NCI-H2196 treated with DMSO at 0.1 percent for 48 hours (cell line): Measurements from ENCODE around the gene SDK1.

Source experiments
- DNase-seq: peaks from one replicate; lab custom pipeline; 2025; ENCODE audit not compliant: unreplicated experiment; lab: John Stamatoyannopoulos, UW

The SDK1 gene

DNA sequence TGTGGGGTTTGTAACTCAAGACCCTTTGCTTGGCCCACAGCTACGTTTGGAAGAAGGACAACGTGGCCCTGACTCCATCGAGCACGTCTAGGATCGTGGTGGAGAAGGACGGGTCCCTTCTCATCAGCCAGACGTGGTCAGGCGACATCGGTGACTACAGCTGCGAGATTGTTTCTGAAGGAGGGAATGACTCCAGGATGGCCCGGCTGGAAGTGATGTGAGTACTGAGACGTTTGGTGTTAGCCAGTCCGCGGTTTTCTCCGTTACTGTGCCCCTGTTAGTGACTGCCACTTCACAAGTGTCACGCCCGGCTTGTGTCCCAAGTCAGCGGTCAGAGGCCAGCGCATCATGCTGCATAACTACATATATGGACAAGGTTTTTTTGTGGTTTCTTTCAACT lies 673.3 kb downstream of the SDK1 start:
- no peak for DNase-seq

DNA sequence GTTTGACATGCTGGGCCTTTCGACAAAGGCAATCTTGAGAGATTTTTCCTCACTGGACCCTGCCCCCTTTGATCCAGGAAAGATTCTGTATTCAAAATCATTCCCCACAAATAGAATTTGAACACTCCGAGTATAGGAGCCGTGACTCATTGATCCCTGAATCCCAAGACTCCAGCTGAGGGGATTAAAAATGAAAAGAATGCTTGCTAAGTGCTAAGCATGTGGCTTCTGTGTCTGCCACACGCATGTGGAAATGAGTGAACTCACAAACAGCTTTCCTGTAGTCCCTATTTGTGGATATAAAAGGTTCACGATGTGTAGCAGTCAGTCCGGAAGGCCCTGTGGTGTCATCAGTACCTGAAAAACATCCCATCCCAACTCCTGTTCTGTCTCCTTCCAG lies 674.3 kb downstream of the SDK1 start:
- DNase-seq = no peak

DNA sequence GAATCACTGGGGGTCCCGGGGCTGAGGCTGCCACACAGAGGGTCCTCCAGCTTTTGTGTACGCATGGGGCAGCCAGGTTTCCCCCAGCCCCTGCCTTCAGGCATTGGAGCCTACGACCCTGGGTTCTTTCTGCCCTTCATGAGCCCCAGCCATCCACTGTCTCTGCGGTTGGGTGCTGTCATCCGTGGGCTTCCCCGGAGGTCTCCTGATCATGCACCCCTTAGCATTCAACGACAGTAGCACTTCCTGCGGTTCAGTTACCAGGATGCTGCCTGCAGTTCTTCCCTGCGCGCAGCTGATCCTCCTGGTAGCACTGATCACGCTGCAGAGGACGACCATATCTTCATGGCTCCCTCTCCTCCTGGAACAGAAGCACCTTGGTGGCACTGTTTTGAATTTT lies 676.3 kb downstream of the SDK1 start:
- no peak for DNase-seq

DNA sequence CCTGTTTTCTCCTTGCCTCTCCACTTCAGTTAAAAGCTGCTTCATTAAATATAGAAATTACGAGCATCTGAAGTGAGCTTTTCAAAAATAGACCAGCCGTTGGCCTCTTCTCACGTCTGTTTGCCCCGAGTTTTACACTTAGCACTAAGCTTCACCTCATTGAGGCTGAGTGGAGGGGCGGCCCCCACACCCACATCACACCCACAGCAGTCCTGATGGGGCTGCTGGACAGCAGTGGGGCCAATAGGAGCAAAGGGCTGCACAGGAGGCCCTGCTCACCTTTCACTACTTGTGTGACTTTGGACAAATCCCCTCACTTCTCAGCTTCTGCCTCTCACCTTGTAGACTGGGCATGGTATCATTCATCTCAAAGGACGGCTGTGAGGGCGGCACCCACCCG lies 677.8 kb downstream of the SDK1 start:
- no peak for DNase-seq

DNA sequence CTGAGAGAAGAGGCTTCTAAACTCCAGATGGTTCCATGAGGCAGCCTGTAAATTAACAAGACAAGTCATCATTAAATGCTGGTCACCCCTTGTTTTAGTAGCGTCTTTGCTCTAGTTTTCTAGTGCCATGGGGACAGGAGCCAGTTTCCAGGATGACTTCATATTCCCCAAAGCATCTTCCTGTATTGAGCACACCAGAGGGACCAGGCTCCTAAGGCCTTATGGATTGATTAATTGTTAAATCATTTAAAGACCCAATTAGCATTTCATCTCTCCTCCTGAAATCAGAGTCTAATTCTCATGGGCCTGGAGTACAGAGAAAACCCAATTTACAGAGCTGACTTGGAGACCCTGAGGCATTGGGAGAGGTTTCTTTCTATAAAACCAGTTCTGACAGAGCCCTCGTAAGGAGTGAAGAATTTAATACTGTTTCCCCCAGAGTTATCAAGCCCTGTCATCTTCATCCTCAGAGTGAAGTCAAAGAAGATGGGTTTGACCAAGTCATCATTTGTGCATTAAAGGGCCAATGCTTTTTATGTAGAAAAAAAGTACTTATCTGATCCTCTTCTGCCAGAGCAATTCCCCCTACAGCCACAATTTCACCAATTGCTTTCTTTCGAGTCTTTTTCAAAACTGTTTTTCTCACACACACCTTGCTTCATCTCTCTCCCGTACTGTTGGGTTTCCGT lies 678.7 kb downstream of the SDK1 start:
- DNase-seq = no peak

DNA sequence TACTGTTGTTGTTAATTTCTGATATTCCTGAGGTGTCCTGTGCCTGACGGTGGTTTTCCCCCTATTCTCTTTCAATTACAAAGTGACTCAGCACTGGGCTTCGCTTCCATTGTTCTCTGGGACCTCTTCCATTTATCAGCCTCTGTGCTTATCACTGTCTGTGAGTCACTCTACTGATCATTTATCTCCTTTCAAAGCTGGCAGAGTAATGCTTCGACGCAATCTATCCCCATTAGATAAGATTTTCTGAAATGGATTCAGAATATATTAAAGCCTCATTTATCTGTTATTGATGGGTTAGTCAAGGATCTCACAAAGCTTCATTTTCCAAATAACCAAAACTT lies 679.2 kb downstream of the SDK1 start:
- no peak for DNase-seq

DNA sequence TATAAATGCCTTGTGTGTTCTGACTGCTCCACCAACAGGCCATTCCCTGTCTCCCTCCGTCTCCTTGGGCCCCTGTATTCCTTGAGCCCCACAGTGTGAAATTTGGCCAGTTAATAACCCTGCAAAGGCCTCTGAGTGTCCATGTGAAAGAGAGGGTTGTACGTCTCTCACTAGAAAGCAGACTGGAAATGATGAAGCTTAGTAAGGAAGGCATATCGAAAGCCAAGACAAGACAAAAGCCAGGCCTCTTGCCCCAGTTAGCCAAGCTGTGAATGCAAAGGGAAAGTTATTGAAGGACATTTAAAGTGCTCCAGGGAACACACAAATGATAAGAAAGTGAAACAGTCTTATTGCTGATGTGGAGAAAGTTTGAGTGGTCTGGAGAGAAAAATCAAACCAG lies 680.2 kb downstream of the SDK1 start:
- DNase-seq = no peak

DNA sequence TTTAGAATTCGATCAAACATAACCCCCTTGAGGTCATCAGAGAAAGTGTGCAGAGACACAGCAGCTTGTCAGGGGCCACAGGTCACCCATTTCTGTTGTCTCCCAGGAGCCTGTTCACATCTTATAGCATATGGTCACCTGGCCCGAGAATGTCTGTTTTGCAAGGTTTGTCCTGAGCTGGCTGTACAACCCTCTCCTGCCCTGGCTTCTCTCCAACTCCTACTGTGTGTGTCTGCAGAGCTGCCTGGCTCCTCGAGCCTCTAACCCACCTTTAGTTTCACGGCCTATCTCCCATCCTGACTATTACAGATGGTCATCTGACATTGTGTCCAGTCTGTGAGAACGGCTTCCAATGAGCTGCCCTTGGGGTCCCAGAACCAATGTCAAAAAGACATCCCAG lies 683.4 kb downstream of the SDK1 start:
- DNase-seq = no peak

DNA sequence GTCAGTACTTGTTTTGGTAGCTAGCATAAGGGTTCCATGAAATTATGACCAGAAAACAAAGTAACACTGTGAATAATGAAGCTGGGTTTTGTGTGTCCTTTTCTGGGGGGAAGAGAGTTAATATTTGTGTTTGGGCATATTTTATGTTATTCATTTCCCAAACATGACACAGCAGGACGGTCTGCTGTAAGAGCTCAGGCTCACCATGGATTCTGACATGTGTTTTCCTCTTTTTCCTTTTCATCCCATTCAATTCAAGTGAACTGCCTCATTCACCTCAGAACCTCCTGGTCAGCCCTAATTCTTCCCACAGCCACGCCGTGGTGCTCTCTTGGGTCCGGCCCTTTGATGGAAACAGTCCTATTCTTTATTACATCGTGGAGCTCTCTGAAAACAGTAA lies 685.9 kb downstream of the SDK1 start:
- DNase-seq = no peak

DNA sequence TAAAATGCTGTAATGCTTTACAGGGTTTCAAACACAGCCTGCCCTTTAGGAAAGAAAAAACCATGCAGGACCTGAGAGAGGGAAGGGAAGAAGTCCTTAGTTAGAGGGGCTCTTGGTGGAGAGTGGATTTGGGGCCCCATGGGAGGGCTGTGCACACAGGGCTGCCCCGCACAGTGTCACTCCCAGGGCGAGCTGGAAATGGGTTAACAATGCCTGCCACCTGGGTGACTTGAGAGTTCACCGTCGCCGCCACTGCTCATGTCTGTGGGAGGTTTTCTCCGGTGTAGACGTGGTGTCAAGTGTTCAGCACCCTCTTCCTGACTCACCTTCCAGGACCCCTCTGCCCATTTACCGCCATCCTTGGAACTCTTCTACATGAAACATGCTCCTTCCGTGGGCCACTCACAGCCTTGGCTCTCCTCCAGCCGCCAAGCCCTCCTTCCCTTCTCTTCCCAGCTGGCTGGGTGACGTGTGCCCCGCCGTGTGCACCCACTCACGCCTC lies 686.4 kb downstream of the SDK1 start:
- no peak for DNase-seq

DNA sequence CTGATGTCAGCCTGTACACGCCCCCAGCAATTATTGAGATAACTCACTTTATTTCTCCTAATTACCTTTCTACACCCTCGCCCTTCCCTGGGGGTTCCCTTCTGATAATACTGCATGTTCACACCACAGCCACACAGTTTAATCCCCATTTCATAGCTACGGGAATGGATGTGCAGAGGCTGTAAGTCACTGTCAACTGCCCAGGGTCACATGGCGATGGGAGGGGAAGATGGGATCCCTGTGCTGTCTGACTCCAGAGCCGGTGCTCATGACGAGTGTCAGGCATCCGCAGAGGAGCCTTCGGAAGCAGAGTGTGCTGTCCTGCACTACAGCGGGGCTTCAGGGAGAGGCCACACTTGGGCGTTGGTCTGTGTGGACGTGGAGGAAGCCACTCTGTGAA lies 688.7 kb downstream of the SDK1 start:
- no peak for DNase-seq

DNA sequence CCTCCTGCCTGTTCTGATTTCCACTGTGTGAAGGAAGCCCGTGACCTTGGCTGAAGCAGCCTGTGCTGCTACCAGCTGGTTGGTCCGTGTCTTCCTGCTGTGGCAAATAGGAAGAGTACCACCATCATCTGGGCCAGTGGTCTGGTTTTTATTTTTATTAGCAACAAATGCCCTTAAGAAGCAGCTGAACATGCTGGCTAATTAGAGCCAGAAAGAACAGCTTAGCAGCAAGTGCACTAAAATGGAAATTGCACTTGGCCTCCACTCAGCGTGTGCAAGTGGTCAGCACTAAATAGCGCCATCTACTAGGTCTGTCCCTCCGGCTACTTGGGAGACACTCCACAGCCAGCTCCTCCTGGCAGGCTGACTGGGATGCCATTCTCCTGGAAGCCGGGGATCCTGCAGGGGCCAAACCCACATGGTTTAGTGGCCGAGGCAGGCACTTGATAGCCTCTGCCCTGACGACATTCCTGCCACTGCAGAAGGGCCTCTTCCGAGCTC lies 690.7 kb downstream of the SDK1 start:
- no peak for DNase-seq

DNA sequence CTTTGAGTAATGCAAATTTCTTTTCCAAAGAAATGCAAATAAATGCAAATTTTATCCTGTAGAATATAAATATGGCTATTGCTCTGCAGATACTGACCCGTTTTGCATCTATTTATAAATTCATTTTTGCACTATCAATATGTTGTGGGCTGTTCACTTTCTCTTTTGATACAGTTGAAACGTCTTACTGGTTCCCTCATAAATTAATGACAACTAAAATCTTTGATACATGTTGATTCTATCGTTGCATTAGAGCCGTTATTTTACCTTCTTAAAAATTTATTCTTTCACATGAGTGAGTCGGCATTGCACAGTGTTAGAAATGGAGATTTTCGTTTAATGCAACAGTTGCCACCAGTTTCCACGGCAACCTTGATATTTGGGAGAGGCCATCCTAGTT lies 691.8 kb downstream of the SDK1 start:
- no peak for DNase-seq

DNA sequence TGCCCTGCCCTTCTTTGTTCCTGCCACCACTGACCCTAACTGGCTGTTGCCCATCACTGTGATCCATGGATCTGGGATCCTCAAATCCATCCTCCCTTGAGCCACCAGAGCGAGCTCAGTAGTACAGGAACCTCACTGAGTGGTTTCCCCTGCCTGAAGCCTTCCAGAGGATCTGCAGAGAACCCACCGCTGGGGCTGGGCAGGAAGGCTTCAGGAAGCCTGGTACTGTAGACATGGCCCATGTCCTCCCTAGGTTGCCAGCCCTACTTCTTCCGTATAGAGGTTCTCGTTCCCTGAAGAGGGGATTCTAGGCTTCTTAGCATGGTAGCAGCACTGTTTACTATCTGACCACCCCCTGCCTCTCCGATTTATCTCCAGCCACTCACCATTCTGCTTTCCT lies 693.7 kb downstream of the SDK1 start:
- DNase-seq = no peak

DNA sequence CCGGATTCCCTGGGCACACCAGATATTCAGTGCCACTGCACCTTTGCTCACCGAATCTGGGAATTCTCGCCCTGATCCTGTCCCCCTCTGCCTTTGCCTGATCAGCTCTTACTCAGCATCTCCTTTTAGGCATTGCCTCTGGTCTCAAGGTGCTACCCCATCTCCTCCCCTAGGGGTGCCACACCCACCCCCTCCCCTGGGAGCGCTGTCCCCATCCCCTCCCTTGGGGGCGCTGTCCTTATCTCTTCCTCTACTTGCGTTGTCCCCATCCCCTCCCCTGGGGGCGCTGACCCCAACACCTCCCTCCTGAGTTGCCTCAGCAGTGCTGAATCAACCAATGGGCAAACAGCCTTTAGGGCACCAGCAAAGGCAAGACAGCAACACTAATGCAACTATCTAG lies 694.1 kb downstream of the SDK1 start:
- DNase-seq = no peak

DNA sequence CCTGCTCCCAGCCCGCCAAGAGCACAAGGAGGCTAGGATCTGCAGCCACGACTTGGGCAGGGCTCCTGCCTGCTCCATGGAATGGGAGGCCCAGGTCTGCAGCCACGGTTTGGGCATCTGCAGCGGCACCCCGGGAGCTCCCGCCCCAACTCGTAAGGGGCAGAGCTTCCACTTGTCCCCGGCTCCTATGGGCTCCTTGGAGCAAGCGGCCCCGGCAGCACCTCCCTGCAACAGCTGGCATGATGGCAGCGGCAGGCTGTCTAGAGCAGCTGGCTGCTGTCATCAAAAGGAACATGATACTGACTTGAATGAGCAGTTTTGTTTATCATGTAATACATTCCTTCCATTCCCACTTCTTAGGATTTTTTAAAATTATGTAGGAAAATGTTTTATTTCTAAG lies 697.0 kb downstream of the SDK1 start:
- no peak for DNase-seq

DNA sequence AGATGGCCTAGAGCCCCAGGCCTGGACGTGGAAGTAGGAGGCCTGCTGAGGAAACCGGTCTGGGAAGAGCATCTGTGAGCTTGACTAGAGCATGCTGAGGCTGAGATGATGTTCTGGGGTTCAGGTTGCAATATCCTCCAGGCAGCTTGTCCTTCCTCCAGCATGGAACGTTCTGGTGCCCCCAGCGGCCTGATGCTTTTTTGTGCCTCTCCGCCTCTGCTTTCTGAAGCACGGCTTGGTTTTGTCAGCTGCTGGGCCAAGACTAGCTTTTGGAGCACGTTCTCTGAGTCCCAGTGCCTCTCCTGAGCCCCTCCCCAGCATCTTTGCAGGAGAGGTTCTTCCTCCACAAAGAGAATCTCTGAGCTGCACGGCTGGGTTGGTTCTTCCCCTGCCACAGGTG lies 699.1 kb downstream of the SDK1 start:
- no peak for DNase-seq

DNA sequence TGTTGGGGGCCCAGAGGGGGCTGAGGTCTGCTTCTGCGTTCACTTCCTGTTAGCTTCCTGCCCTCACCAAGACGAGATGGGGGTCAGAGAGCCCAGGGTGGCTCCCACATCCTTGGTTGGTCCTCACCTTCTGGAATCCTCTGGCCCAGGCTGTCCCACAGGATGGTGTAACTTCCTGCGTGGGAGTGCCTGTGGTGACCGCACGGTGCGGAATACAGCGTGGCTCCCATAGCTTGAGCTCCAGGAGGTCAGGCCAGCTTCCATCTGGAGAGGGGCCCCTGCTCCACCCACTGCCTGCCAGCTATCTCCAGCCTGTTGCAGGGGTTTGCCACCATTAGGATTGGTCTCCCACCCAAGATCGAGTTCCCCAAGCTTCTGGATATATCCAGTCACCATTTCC lies 699.9 kb downstream of the SDK1 start:
- DNase-seq = no peak

DNA sequence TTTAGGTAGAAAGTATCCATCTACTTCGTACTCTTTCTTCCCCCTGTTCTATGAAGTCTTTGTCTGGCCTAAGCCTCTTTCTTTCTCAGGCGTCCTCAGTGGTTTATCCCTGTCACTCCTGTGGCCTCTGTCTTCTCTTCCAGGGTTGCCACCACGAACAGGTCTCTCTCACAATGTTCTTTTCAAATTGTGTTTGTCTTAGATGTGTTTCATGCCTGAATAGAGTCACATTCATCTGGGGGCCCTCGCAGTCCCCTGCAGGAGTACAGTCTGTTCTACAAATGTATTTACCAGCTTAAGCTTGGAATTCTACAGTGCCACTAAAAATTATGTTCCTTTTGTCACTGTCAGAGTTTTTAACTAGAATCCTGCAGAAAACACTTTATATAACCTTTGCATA lies 700.7 kb downstream of the SDK1 start:
- DNase-seq = no peak

DNA sequence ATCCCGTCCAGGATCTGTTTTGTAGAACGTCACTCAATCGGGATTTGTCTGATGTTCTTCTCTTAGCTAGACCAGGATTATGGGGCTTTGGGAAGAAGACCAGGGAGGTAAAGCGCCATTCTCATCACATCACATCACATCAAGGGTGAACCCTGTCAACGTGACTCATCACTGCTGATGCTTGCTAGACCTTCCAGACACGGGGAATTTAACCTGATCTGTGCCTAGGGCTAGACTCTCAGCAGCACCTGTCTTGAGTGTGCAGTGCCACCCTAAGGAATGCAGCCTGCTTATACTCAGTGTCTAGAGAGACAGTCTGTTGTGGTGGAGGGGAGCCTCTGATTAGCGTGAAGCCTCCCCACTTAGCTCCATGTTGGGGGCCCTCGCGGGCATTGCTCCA lies 702.5 kb downstream of the SDK1 start:
- no peak for DNase-seq

DNA sequence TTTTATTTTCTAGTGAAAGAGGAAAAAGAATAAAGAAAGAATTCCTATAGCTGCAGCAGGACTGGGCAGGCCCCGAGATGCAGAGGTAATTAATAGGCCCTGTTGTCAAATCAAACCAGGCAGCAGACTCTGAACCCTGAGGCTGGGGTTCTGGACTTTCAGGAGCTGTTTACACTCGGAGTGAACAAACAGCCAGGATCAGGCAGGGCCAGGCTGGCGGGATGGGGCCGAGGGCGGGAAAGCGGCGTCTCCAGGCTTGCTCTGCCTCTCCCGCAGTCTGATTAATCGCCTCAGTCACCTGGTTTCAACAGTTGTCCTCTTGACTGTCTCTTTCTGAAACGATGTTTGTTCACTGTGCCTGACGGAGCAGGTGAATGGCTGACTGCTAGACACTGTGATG lies 705.6 kb downstream of the SDK1 start:
- DNase-seq = peak; percentile 41

DNA sequence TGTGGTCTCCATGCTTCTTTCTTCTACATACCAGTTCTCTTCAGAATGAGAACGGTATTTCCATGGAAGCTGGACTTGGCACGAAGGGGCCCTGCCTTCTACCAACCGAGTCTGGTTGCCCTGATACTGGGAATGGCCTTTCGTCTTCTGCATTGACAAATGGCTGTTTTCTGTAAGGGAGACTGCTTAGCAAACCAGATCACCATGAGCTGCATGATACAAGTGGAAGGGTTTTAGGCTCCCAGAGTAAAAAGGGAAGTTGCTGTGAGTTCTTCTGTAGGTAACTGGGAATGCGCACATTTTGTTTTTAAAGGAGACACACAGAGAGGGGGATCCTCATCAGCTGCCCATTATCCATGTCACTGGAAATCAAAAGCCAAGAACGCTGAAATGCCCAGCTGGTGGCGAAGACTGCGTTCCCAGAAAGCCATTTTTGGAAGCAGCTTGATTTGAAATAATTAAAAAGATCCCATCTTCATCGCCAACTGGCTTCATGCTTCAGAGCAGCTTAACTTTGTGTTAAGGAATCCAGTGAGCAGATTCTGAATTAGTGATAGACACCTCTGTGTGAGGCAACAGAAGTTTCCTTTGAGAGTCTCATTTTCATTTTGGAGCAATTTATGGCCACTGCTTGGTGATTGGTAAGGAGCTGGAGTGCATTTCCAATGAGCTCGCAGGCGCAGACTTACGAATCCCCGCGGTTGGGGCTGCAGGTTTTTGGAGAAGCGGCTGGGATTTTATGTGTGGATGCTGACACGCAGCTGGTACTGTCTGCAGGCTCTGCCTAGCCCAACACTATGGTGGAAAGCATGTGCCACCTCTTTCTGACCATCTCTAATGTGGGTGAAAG lies 708.4 kb downstream of the SDK1 start:
- DNase-seq = no peak
